ENCODE data around the gene SPRED2.
"Not testable (repeated sequence)": the region's sequence is repeated elsewhere in the genome, so short reads cannot be mapped to it uniquely, and the experiment has no call there.

The SPRED2 gene

GRCh38 chr2:65338830-65339495 is 93.4 kb downstream of the SPRED2 start:
- not testable (repeated sequence) for DNase-seq

- not testable (repeated sequence) for DNase-seq
Measured at GRCh38 chr2:65337915-65338314, 94.5 kb downstream of the SPRED2 start.

- DNase-seq = no peak
Measured at GRCh38 chr2:65334714-65335113, 97.7 kb downstream of the SPRED2 start.

- no peak for DNase-seq
Measured at GRCh38 chr2:65331336-65332025, 100.9 kb downstream of the SPRED2 start.

- peak; percentile 91 to 95 for DNase-seq
Measured at GRCh38 chr2:65329525-65329924, 102.9 kb downstream of the SPRED2 start.

GRCh38 chr2:65326276-65326675 is 106.1 kb downstream of the SPRED2 start:
- DNase-seq = no peak

GRCh38 chr2:65325066-65325465 is 107.3 kb downstream of the SPRED2 start:
- no peak for DNase-seq

- DNase-seq = no peak
Measured at GRCh38 chr2:65320946-65321345, 111.5 kb downstream of the SPRED2 start.

- no peak for DNase-seq
Measured at GRCh38 chr2:65320042-65320725, 112.2 kb downstream of the SPRED2 start.

GRCh38 chr2:65319674-65320041 is 112.7 kb downstream of the SPRED2 start:
- no peak for DNase-seq

GRCh38 chr2:65319072-65319673 is 113.2 kb downstream of the SPRED2 start:
- DNase-seq = no peak

- DNase-seq = no peak
Measured at GRCh38 chr2:65317841-65318240, 114.6 kb downstream of the SPRED2 start.

GRCh38 chr2:65317351-65317750 is 115.0 kb downstream of the SPRED2 start:
- not testable (repeated sequence) for DNase-seq

- DNase-seq = no peak
Measured at GRCh38 chr2:65316072-65316471, 116.3 kb downstream of the SPRED2 start.

GRCh38 chr2:65314801-65315441 is 117.5 kb downstream of the SPRED2 start:
- no peak for DNase-seq

- no peak for DNase-seq
Measured at GRCh38 chr2:65313954-65314256, 118.5 kb downstream of the SPRED2 start.

- no peak for DNase-seq
Measured at GRCh38 chr2:65313126-65313953, 119.1 kb downstream of the SPRED2 start.

GRCh38 chr2:65311596-65311995 is 120.8 kb downstream of the SPRED2 start:
- DNase-seq = no peak

GRCh38 chr2:65311049-65311448 is 121.3 kb downstream of the SPRED2 start:
- no peak for DNase-seq

- no peak for DNase-seq
Measured at GRCh38 chr2:65309699-65310098, 122.7 kb downstream of the SPRED2 start.

GRCh38 chr2:65305934-65306333 is 126.5 kb downstream of the SPRED2 start:
- DNase-seq = no peak

Data from NCI-H524 (cell line).